Liver (tissue), 9 donors: ENCODE measurements around the gene USH2A. TPM values are rescaled to one million over a fixed set of nuclear protein-coding genes. Genes with fewer than 3 reads are reported as not detected.

Experiments used
- DNase-seq: peaks from one replicate; pipeline ENCODE4 v3.0.0-alpha.2; 2017; ENCODE audit warnings: low spot score
- H3K27ac ChIP-seq, 2 donors: one replicate each; pipeline ENCODE4 v1.7.0; 2013; ENCODE audit warnings: inconsistent platforms in 2 of 2, low read length in 2 of 2, control low read depth in 1 of 2, low read depth in 1 of 2, mild to moderate bottlenecking in 1 of 2
- H3K27me3 ChIP-seq, 4 donors: one replicate each; pipeline versions ENCODE4 v1.6.1 to v1.7.0; 2013; ENCODE audit warnings: low read length in 3 of 4, inconsistent platforms in 1 of 4, mild to moderate bottlenecking in 1 of 4, moderate library complexity in 1 of 4; ENCODE audit not compliant: control insufficient read depth in 4 of 4, insufficient read depth in 4 of 4
- H3K36me3 ChIP-seq, 4 donors: one replicate each; pipeline versions ENCODE4 v1.6.1 to v1.7.0; 2013; ENCODE audit warnings: low read length in 3 of 4, mild to moderate bottlenecking in 3 of 4, low read depth in 1 of 4, moderate library complexity in 1 of 4; ENCODE audit not compliant: control insufficient read depth in 4 of 4, insufficient read depth in 3 of 4
- H3K4me1 ChIP-seq, 4 donors: one replicate each; pipeline versions ENCODE4 v1.6.1 to v1.7.0; 2013; ENCODE audit warnings: low read length in 3 of 4, mild to moderate bottlenecking in 3 of 4, moderate library complexity in 1 of 4; ENCODE audit not compliant: control insufficient read depth in 4 of 4, insufficient read depth in 4 of 4
- H3K4me3 ChIP-seq, 3 donors: one replicate each; pipeline versions ENCODE4 v1.6.1 to v1.7.0; 2013; ENCODE audit warnings: low read length in 3 of 3, control low read depth in 1 of 3, low read depth in 1 of 3, mild to moderate bottlenecking in 1 of 3
- H3K9ac ChIP-seq, 2 donors: one replicate each; pipeline ENCODE4 v1.7.0; 2013; ENCODE audit warnings: low read length in 2 of 2, mild to moderate bottlenecking in 2 of 2, moderate library complexity in 2 of 2, control low read depth in 1 of 2, low read depth in 1 of 2
- H3K9me3 ChIP-seq, 4 donors: one replicate each; pipeline versions ENCODE4 v1.6.1 to v1.7.0; 2013; ENCODE audit warnings: low read length in 3 of 4; ENCODE audit not compliant: control insufficient read depth in 4 of 4
- ATF3 ChIP-seq: IDR thresholded peaks from 2 replicates; pipeline ENCODE4 v1.6.1; 2016; ENCODE audit warnings: antibody characterized with exemption
- CTCF ChIP-seq: fragments of 150-350 bp; IDR thresholded peaks from 2 replicates; pipeline ENCODE4 v1.5.1; 2017; ENCODE audit warnings: improper control_type of control experiment, low read depth, low read length; ENCODE audit not compliant: missing input control
- EGR1 ChIP-seq, 2 donors: IDR thresholded peaks; 2 replicates each; pipeline ENCODE4 v1.6.1; 2016 to 2018; ENCODE audit warnings: antibody characterized with exemption in 2 of 2, low read depth in 2 of 2
- FOXA1 ChIP-seq: IDR thresholded peaks from 2 replicates; pipeline ENCODE4 v1.6.1; 2016; ENCODE audit warnings: antibody characterized with exemption
- FOXA2 ChIP-seq: IDR thresholded peaks from 2 replicates; pipeline ENCODE4 v1.6.1; 2016; ENCODE audit warnings: antibody characterized with exemption
- GABPA ChIP-seq, 2 donors: IDR thresholded peaks in 1 of 2; conservative IDR thresholded peaks in 1 of 2; 2 replicates each; pipeline ENCODE4 v1.6.1; 2016; ENCODE audit warnings: antibody characterized with exemption in 2 of 2, mild to moderate bottlenecking in 1 of 2, moderate library complexity in 1 of 2
- HNF4A ChIP-seq, 2 donors: conservative IDR thresholded peaks; 2 replicates each; pipeline ENCODE4 v1.6.1; 2016; ENCODE audit warnings: antibody characterized with exemption in 2 of 2, mild to moderate bottlenecking in 2 of 2
- HNF4G ChIP-seq: IDR thresholded peaks from 2 replicates; pipeline ENCODE4 v1.6.1; 2016; ENCODE audit warnings: antibody characterized with exemption
- JUND ChIP-seq, 2 donors: IDR thresholded peaks; 2 replicates each; pipeline ENCODE4 v1.6.1; 2016; ENCODE audit warnings: antibody characterized with exemption in 2 of 2
- NR2F2 ChIP-seq: IDR thresholded peaks from 2 replicates; pipeline ENCODE4 v1.6.1; 2016; ENCODE audit warnings: antibody characterized with exemption
- RAD21 ChIP-seq, 2 donors: IDR thresholded peaks; 2 replicates each; pipeline ENCODE4 v1.6.1; 2016; ENCODE audit warnings: antibody characterized with exemption in 2 of 2, mild to moderate bottlenecking in 2 of 2
- RXRA ChIP-seq, 2 donors: IDR thresholded peaks; 2 replicates each; pipeline ENCODE4 v1.6.1; 2017 to 2018; ENCODE audit warnings: antibody characterized with exemption in 2 of 2, mild to moderate bottlenecking in 1 of 2
- SP1 ChIP-seq: IDR thresholded peaks from 2 replicates; pipeline ENCODE4 v1.6.1; 2018; ENCODE audit warnings: antibody characterized with exemption, mild to moderate bottlenecking
- TAF1 ChIP-seq: conservative IDR thresholded peaks from 2 replicates; pipeline ENCODE4 v1.6.1; 2016; ENCODE audit warnings: antibody characterized with exemption, mild to moderate bottlenecking
- YY1 ChIP-seq: IDR thresholded peaks from 2 replicates; pipeline ENCODE4 v1.6.1; 2016; ENCODE audit warnings: antibody characterized with exemption, mild to moderate bottlenecking
- ZBTB33 ChIP-seq: IDR thresholded peaks from 2 replicates; pipeline ENCODE4 v1.6.1; 2016; ENCODE audit warnings: antibody characterized with exemption
- WGBS: extraction: QIAGEN DNeasy Blood & Tissue Kit; methylation state at CpG from one replicate; pipeline ENCODE4 v1.1.7; 2013; 5-methylcytosine and 5-hydroxymethylcytosine counted together
- polyA plus RNA-seq, 2 donors: library from polyadenylated mRNA; stranded (reverse) in 1 of 2; unstranded in 1 of 2; fragments of 200-250 nt in 1 of 2; fragments of >200 nt in 1 of 2; fragmentation: Nextera tagmentation in 1 of 2; extraction: Ambion mirVana in 1 of 2; gene quantifications; one replicate each; pipeline versions ENCODE4 v1.2.1 to v1.2.3, GENCODE V29; 2013 to 2015
- total RNA-seq, 2 donors: library from RNA; depleted of rRNA; stranded (reverse); fragments of >200 nt; gene quantifications; one replicate each; pipeline ENCODE4 v1.2.3, GENCODE V29; 2014
- TF ChIP-seq, protein P1 (sequence below): IDR thresholded peaks from 2 replicates; pipeline ENCODE4 v1.6.1; 2016; ENCODE audit warnings: antibody characterized with exemption, mild to moderate bottlenecking
- TF ChIP-seq, protein P2 (sequence below): IDR thresholded peaks from 2 replicates; pipeline ENCODE4 v1.6.1; 2016; ENCODE audit warnings: antibody characterized with exemption
- donor health status: healthy.
- donor health status: healthy.
- donor health status: healthy.
- donor health status: healthy.
- donor health status: healthy.

USH2A gene
- total and polyA plus RNA-seq, 4 donors: 0.14 to 1.0 (median 0.31) TPM

DNA sequence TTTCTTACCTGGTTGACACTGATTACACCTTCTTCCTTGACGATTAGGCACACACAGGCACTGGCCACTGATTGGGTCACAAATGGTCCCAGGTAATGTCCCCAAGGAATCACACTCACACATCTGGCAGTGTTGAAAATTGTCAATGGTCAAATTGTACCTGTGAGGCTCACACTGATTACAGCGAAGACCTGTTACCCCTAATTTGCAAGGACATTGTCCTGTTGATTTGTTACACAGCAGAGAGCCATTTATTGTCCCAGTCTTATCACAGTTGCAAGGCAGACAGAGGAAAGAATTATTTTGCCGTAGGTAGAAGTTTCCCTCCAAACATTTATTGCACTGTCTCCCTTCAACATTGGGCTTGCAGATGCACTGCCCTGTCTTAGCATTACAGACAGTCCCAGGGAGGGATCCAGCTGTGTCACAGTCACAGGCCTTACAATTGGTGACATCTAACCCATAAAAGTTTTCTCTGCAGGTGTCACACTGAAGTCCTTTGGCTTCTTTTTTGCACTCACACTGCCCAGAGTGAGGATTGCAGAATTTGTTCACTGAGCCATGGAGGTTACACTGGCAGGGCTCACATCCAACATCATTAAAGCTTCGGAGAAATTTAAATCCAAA lies 176.6 kb downstream of the USH2A start:
- Histone ChIP-seq H3K27ac (no peak overlapping the region), H3K9me3 (no peaks in the 10 kb centered on the region), H3K27me3 (no peaks in the 10 kb centered on the region), H3K9ac (no peak overlapping the region), H3K4me1 (no peaks in the 10 kb centered on the region), H3K4me3 (no peak overlapping the region), H3K36me3 (no peaks in the 10 kb centered on the region)
- WGBS: 55% methylated on average over 4 of the region's 4 CpGs
- no peak for DNase-seq
- no peak for TF ChIP-seq ATF3

DNA sequence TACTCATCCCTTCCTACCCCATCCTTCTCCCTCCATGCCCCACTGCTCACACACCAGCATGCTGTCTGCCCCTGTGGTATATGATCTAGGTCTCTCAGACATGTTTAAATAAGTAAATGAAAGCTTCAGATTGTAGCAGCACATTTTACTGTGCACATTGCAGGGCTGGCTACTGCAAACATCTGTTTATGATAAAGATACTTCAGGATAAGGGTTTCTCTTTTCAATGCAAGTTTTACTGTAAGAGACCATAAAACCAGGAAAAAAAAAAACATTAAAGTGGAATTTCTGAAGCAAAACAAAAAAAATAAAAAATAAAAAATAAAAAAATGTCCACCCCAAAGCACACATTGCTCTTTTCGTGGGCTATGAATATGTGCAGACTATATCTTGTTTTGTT lies 184.4 kb downstream of the USH2A start:
- H3K9me3 ChIP-seq: no peaks in the 10 kb centered on the region
- DNase-seq: no peak
- no peaks in the 10 kb centered on the region for H3K36me3 ChIP-seq
- no peak overlapping the region for H3K9ac ChIP-seq
- H3K4me3 ChIP-seq: no peak overlapping the region
- TF ChIP-seq TAF1 (no peak), ATF3 (no peak), NR2F2 (no peak), JUND (IDR thresholded peaks at IDR 0.05) (no peak), EGR1 (IDR thresholded peaks at IDR 0.05; ENCODE audit: low read depth in 2 of 2) (no peak), SP1 (no peak), RXRA (IDR thresholded peaks at IDR 0.05) (no peak)
- no peaks in the 10 kb centered on the region for H3K4me1 ChIP-seq
- H3K27me3 ChIP-seq: no peaks in the 10 kb centered on the region
- 83% methylated on average over 1 of the region's 1 CpG for WGBS
- H3K27ac ChIP-seq: no peak overlapping the region

GRCh38 chr1:216237927-216238542 lies 185.2 kb downstream of the USH2A start:
- WGBS: 78% methylated on average over 3 of the region's 3 CpGs
- no peaks in the 10 kb centered on the region for H3K27me3 ChIP-seq
- no peaks in the 10 kb centered on the region for H3K36me3 ChIP-seq
- no peak overlapping the region for H3K4me3 ChIP-seq
- no peak for TF ChIP-seq FOXA1
- TF ChIP-seq, protein P1, sequence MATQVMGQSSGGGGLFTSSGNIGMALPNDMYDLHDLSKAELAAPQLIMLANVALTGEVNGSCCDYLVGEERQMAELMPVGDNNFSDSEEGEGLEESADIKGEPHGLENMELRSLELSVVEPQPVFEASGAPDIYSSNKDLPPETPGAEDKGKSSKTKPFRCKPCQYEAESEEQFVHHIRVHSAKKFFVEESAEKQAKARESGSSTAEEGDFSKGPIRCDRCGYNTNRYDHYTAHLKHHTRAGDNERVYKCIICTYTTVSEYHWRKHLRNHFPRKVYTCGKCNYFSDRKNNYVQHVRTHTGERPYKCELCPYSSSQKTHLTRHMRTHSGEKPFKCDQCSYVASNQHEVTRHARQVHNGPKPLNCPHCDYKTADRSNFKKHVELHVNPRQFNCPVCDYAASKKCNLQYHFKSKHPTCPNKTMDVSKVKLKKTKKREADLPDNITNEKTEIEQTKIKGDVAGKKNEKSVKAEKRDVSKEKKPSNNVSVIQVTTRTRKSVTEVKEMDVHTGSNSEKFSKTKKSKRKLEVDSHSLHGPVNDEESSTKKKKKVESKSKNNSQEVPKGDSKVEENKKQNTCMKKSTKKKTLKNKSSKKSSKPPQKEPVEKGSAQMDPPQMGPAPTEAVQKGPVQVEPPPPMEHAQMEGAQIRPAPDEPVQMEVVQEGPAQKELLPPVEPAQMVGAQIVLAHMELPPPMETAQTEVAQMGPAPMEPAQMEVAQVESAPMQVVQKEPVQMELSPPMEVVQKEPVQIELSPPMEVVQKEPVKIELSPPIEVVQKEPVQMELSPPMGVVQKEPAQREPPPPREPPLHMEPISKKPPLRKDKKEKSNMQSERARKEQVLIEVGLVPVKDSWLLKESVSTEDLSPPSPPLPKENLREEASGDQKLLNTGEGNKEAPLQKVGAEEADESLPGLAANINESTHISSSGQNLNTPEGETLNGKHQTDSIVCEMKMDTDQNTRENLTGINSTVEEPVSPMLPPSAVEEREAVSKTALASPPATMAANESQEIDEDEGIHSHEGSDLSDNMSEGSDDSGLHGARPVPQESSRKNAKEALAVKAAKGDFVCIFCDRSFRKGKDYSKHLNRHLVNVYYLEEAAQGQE: no peak
- TF ChIP-seq YY1: no peak
- no peak for TF ChIP-seq SP1
- TF ChIP-seq CTCF: no peak
- no peak for TF ChIP-seq GABPA (IDR thresholded peaks at IDR 0.05 in 1 of 2, conservative IDR thresholded peaks at IDR 0.05 in 1 of 2)
- no peak for TF ChIP-seq ZBTB33
- no peak for TF ChIP-seq TAF1
- no peak for TF ChIP-seq ATF3
- no peak for TF ChIP-seq NR2F2
- no peak for TF ChIP-seq RAD21 (IDR thresholded peaks at IDR 0.05)
- TF ChIP-seq FOXA2: no peak
- TF ChIP-seq HNF4G: no peak
- no peak for TF ChIP-seq EGR1 (IDR thresholded peaks at IDR 0.05; ENCODE audit: low read depth in 2 of 2)
- no peak for TF ChIP-seq RXRA (IDR thresholded peaks at IDR 0.05)
- TF ChIP-seq, protein P2, sequence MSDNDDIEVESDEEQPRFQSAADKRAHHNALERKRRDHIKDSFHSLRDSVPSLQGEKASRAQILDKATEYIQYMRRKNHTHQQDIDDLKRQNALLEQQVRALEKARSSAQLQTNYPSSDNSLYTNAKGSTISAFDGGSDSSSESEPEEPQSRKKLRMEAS: no peak
- no peak for TF ChIP-seq JUND (IDR thresholded peaks at IDR 0.05)
- no peak for TF ChIP-seq HNF4A (conservative IDR thresholded peaks at IDR 0.05)
- H3K9ac ChIP-seq: no peak overlapping the region
- no peaks in the 10 kb centered on the region for H3K9me3 ChIP-seq
- H3K27ac ChIP-seq: no peak overlapping the region
- no peak for DNase-seq
- H3K4me1 ChIP-seq: no peaks in the 10 kb centered on the region
